Thyroid gland (tissue), 4 donors: ENCODE results near the gene SLC10A7.

Source experiments
- POLR2A ChIP-seq, 2 donors: fragments of 450-650 bp; IDR thresholded peaks; one replicate each; pipeline ENCODE4 v1.6.1; 2017; ENCODE audit warnings: antibody characterized with exemption in 2 of 2, mild to moderate bottlenecking in 2 of 2, moderate library complexity in 1 of 2
- TF ChIP-seq, protein P1 (sequence below), 6 experiments: fragments of 200-600 bp in 3 of 6; fragments of 450-650 bp in 3 of 6; sonication (generic) in 3 of 6; IDR thresholded peaks; one replicate each; pipeline ENCODE4 v1.5.1; 2016 to 2019; ENCODE audit warnings: antibody characterized with exemption in 6 of 6, mild to moderate bottlenecking in 2 of 6, inconsistent platforms in 1 of 6, moderate library complexity in 1 of 6

DNA sequence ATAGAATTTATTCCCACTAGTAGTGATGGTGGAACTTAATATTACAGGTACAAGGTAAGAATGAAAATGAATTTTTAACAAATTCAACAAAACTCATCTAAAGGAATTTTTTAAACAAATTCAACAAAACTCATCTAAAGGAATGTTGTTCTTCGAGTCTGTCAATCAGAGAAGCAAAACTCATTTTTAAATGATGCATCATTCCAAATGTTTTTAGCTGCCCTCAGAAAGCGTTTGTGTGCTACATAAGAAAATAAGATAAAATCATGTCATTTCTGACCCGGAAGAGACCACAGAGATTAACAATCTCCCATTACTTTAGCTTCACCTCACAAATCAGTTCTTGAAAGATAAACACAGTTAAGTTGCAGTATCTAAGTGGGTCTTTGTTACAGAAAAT is 178.0 kb downstream of the SLC10A7 start:
- TF ChIP-seq POLR2A (IDR thresholded peaks at IDR 0.05), result no peak
- TF ChIP-seq, protein P1, sequence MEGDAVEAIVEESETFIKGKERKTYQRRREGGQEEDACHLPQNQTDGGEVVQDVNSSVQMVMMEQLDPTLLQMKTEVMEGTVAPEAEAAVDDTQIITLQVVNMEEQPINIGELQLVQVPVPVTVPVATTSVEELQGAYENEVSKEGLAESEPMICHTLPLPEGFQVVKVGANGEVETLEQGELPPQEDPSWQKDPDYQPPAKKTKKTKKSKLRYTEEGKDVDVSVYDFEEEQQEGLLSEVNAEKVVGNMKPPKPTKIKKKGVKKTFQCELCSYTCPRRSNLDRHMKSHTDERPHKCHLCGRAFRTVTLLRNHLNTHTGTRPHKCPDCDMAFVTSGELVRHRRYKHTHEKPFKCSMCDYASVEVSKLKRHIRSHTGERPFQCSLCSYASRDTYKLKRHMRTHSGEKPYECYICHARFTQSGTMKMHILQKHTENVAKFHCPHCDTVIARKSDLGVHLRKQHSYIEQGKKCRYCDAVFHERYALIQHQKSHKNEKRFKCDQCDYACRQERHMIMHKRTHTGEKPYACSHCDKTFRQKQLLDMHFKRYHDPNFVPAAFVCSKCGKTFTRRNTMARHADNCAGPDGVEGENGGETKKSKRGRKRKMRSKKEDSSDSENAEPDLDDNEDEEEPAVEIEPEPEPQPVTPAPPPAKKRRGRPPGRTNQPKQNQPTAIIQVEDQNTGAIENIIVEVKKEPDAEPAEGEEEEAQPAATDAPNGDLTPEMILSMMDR (IDR thresholded peaks at IDR 0.05), result no peak
